NB4 (cell line): ENCODE results near the gene ZNRF3.

ENCODE experiments used
- CTCF ChIP-seq: IDR thresholded peaks from one replicate; pipeline ENCODE4 v1.5.1; 2012; ENCODE audit warnings: low read depth, low read length
- MAX ChIP-seq: IDR thresholded peaks from 2 replicates; pipeline ENCODE4 v1.6.1; 2011; ENCODE audit warnings: low read depth, low read length
- MYC ChIP-seq: IDR thresholded peaks from 2 replicates; pipeline ENCODE4 v1.6.1; 2011; ENCODE audit warnings: low read depth, low read length
- POLR2A ChIP-seq: IDR thresholded peaks from 2 replicates; pipeline ENCODE4 v1.6.1; 2011; ENCODE audit warnings: mild to moderate bottlenecking; ENCODE audit not compliant: insufficient read length; ENCODE audit errors: extremely low read depth

DNA sequence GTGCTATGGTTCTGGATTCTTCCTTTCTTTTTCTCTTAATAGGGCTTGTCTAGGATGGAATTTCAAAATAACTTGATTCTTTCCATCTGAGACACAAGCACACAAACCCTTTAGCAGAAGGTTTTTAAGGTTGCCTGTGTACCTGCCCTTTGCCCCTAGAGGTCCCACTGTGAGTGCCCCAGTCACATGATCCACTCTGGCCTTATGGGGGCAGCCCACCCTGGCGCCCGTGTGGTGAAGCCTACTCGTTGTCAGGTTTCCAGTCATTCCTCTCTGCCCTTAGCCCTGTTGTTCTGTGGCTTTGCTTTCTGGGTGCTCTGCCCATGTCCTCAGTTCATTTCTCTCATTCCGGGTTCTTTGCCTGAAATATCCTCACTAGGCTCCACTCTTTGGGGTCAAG lies 51.8 kb downstream of the ZNRF3 start:
- TF ChIP-seq CTCF (no peak), POLR2A (no peak), MYC (no peak), MAX (no peak)
